OCI-LY7 (cell line): ENCODE results near the gene SNX7. TPM values are rescaled to one million over a fixed set of nuclear protein-coding genes. Genes with fewer than 3 reads are reported as not detected.
A peak's percentile ranks its signal among the peaks of the same experiment; 100 is the strongest.

Experiments
- BruUV-seq: library from RNA; stranded (reverse); fragments of 400-500 nt; replicated peaks from 2 replicates; lab custom pipeline; 2021; lab: Mats Ljungman, UMichigan
- CTCF ChIA-PET: fragments of 300-600 bp; sonication (Branson Sonifier 250); formaldehyde crosslinking; loops from one replicate; lab custom pipeline; 2022; ENCODE audit warnings: antibody characterized with exemption; ENCODE audit not compliant: unreplicated experiment; lab: Charles Lee
- POLR2A ChIA-PET: fragments of 300-600 bp; sonication (Branson Sonifier 250); formaldehyde crosslinking; loops from one replicate; lab custom pipeline; 2022; ENCODE audit warnings: antibody characterized with exemption; lab: Charles Lee
- DNase-seq: peaks from one replicate; pipeline ENCODE4 v3.0.0-alpha.2; 2015; ENCODE audit warnings: low spot score
- H2AFZ ChIP-seq: fragments of 200-600 bp; sonication (generic), shearing (Covaris generic); 2 replicates; pipeline ENCODE4 v1.6.1; 2014; ENCODE audit warnings: mild to moderate bottlenecking, antibody characterized with exemption, low read length, moderate library complexity
- H3K27ac ChIP-seq: fragments of 200-600 bp; sonication (generic); 2 replicates; pipeline ENCODE4 v1.5.1; 2014; ENCODE audit warnings: mixed run types, low read depth, mild to moderate bottlenecking, moderate library complexity, low read length, inconsistent platforms; ENCODE audit not compliant: poor library complexity, severe bottlenecking
- H3K36me3 ChIP-seq: fragments of 200-600 bp; sonication (generic); 2 replicates; pipeline ENCODE4 v1.6.1; 2014; ENCODE audit warnings: mild to moderate bottlenecking, antibody characterized with exemption, low read length, moderate library complexity, mixed read lengths; ENCODE audit not compliant: insufficient read depth
- H3K4me1 ChIP-seq: fragments of 200-600 bp; sonication (generic); 2 replicates; pipeline ENCODE4 v1.5.1; 2014; ENCODE audit warnings: mild to moderate bottlenecking, low read length; ENCODE audit not compliant: insufficient read depth, poor library complexity, severe bottlenecking
- H3K4me2 ChIP-seq: fragments of 200-600 bp; sonication (generic); 2 replicates; pipeline ENCODE4 v1.6.1; 2014; ENCODE audit warnings: mild to moderate bottlenecking, low read length
- H3K4me3 ChIP-seq: fragments of 200-600 bp; sonication (generic); 2 replicates; pipeline ENCODE4 v1.5.1; 2014; ENCODE audit warnings: mild to moderate bottlenecking, low read depth, low read length; ENCODE audit not compliant: poor library complexity, severe bottlenecking
- H3K79me2 ChIP-seq: fragments of 200-600 bp; sonication (generic); 2 replicates; pipeline ENCODE4 v1.6.1; 2016; ENCODE audit warnings: low read depth, mild to moderate bottlenecking, low read length, moderate library complexity, mixed read lengths; ENCODE audit not compliant: insufficient read depth
- H3K9me2 ChIP-seq: fragments of 200-600 bp; sonication (generic); 2 replicates; pipeline ENCODE4 v1.6.1; 2016; ENCODE audit warnings: mild to moderate bottlenecking, low read length, mixed read lengths; ENCODE audit not compliant: insufficient read depth
- H3K9me3 ChIP-seq: fragments of 200-600 bp; sonication (generic); 2 replicates; pipeline ENCODE4 v1.6.1; 2014; ENCODE audit warnings: mild to moderate bottlenecking, mixed run types, low read length, mixed read lengths
- H4K20me1 ChIP-seq: fragments of 200-600 bp; sonication (generic); 2 replicates; pipeline ENCODE4 v1.6.1; 2014; ENCODE audit warnings: mild to moderate bottlenecking, antibody characterized with exemption, low read length, moderate library complexity, mixed read lengths; ENCODE audit not compliant: insufficient read depth
- EZH2phosphoT487 ChIP-seq: fragments of 200-600 bp; sonication (generic); IDR thresholded peaks from 2 replicates; pipeline ENCODE4 v1.6.1; 2018; ENCODE audit warnings: low read depth, borderline replicate concordance, mild to moderate bottlenecking, mixed run types, antibody characterized with exemption, low read length, moderate library complexity, mixed read lengths
- intact Hi-C: fragments of 100-400 bp; cut with micrococcal nuclease; formaldehyde crosslinking; loops from one replicate; pipeline ENCODE4 v1.10.0; 2022; ENCODE audit not compliant: unreplicated experiment
- total RNA-seq, 2 experiments: library from RNA; depleted of rRNA in 1 of 2; stranded (reverse); fragments of >200 nt in 1 of 2; shearing (Covaris generic) in 1 of 2; gene quantifications; 2 replicates each; pipeline ENCODE4 v1.2.3, GENCODE V29; 2014 to 2022
- TF ChIP-seq, protein P1 (sequence below): fragments of 200-600 bp; sonication (generic); conservative IDR thresholded peaks from 2 replicates; pipeline ENCODE4 v1.5.1; 2014; ENCODE audit warnings: mild to moderate bottlenecking, antibody characterized with exemption, low read length, moderate library complexity, mixed read lengths

SNX7 gene
- total RNA-seq, 2 experiments from 2014 or later, result not detected

DNA sequence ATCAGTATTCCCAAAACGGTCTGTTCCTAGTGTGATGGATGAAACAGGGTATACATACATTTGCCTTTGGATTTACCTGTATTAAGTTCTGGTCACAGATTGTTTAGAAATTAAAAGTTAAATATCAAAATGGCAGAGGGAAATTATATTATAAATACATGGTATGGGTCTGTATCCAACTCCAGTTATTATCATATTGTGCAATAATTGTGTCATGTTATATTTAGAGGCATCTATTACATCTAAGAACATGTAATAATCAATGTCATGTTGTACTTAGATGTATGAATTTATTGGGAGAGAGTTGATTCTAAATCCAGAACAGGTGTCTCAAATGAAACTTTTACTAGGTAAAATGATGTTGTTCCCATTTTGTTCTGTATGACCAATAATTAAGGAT, 79.6 kb downstream of the SNX7 start:
- BruUV-seq, result no TSS peak
- intact Hi-C loops, result no loop called here
- ChIA-PET POLR2A (no interaction called here), CTCF (no interaction called here)
- no peak overlapping the region for H3K4me2 ChIP-seq
- no peaks in the 10 kb centered on the region for H3K36me3 ChIP-seq
- DNase-seq, result no peak
- H3K9me3 ChIP-seq, result no peaks in the 10 kb centered on the region
- no peak overlapping the region for H3K27ac ChIP-seq
- no peak overlapping the region for H2AFZ ChIP-seq
- H4K20me1 ChIP-seq, result no peaks in the 10 kb centered on the region
- H3K4me1 ChIP-seq, result no peaks in the 10 kb centered on the region
- no peaks in the 10 kb centered on the region for H3K9me2 ChIP-seq
- no peak overlapping the region for H3K4me3 ChIP-seq
- no peaks in the 10 kb centered on the region for H3K79me2 ChIP-seq
- TF ChIP-seq, protein P1, sequence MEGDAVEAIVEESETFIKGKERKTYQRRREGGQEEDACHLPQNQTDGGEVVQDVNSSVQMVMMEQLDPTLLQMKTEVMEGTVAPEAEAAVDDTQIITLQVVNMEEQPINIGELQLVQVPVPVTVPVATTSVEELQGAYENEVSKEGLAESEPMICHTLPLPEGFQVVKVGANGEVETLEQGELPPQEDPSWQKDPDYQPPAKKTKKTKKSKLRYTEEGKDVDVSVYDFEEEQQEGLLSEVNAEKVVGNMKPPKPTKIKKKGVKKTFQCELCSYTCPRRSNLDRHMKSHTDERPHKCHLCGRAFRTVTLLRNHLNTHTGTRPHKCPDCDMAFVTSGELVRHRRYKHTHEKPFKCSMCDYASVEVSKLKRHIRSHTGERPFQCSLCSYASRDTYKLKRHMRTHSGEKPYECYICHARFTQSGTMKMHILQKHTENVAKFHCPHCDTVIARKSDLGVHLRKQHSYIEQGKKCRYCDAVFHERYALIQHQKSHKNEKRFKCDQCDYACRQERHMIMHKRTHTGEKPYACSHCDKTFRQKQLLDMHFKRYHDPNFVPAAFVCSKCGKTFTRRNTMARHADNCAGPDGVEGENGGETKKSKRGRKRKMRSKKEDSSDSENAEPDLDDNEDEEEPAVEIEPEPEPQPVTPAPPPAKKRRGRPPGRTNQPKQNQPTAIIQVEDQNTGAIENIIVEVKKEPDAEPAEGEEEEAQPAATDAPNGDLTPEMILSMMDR, result no peak
- no peak for TF ChIP-seq EZH2phosphoT487

DNA sequence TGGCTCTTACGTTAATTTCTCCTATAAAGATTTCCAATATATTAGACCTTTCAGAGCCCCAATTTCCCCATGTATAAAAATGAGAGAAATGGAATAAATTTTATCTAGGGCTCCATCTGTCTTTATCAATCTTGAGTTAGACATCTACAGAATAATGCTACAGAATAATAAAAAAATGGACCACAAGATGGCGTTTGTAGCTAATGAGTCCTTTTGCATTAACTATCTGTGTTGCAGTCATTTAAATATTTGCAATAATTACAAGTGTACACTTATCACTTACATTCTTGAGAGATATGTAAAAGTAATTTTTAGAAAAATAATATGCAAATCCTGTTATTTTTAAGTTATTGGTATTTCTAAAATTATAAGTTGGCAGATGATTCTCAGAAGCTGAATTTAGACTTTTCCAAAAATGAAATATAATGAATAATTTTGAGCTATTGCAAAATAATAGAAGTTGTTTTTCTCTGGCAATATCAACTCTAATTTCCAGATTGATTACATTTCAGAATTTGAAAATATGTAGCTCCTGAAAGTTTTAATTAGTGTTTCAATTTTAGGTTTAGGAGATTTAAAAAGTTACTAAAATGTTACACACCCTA, 87.7 kb downstream of the SNX7 start:
- Histone ChIP-seq H3K9me2 (no peaks in the 10 kb centered on the region), H3K4me2 (no peak overlapping the region), H3K4me1 (no peaks in the 10 kb centered on the region), H2AFZ (no peak overlapping the region), H4K20me1 (no peaks in the 10 kb centered on the region), H3K27ac (no peak overlapping the region), H3K36me3 (no peaks in the 10 kb centered on the region), H3K9me3 (no peaks in the 10 kb centered on the region), H3K79me2 (no peaks in the 10 kb centered on the region), H3K4me3 (no peak overlapping the region)
- intact Hi-C loops, result no loop called here
- CTCF ChIA-PET, result no interaction called here
- no TSS peak for BruUV-seq
- TF ChIP-seq, protein P1, result peak; percentile 84
- no peak for TF ChIP-seq EZH2phosphoT487
- POLR2A ChIA-PET, result no interaction called here
- DNase-seq, result peak; percentile 37

DNA sequence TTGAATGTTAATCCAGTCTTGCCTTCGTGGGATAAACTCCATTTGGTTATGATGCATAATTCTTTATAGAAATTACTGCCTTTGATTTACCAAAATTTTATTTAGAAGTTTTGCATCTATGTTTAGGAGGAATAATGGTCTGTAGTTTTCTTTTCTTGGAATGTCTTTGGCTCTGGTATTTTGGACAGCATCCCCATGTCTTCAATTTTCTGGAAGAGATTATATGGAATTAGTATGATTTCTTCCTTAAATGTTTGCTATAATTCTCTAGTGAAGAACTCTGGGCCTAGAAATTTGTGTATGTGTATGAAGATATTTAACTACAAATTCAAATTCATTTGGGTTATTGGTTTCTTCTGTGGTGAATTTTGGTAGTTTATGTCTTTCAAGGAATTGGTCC, 92.7 kb downstream of the SNX7 start:
- no peak overlapping the region for H3K27ac ChIP-seq
- H2AFZ ChIP-seq, result no peak overlapping the region
- TF ChIP-seq, protein P1, result no peak
- TF ChIP-seq EZH2phosphoT487, result no peak
- no peaks in the 10 kb centered on the region for H3K9me3 ChIP-seq
- H3K4me3 ChIP-seq, result no peak overlapping the region
- no peaks in the 10 kb centered on the region for H3K4me1 ChIP-seq
- no peaks in the 10 kb centered on the region for H3K79me2 ChIP-seq
- intact Hi-C loops, result no loop called here
- H3K9me2 ChIP-seq, result no peaks in the 10 kb centered on the region
- no peak overlapping the region for H3K4me2 ChIP-seq
- DNase-seq, result no peak
- BruUV-seq, result no TSS peak
- H3K36me3 ChIP-seq, result no peaks in the 10 kb centered on the region
- ChIA-PET POLR2A (no interaction called here), CTCF (no interaction called here)
- H4K20me1 ChIP-seq, result no peaks in the 10 kb centered on the region
